GM11168 (cell line): Measurements from ENCODE around the gene DGKI.

Experiments
- in situ Hi-C: fragments of 300-500 bp; cut with MboI; formaldehyde crosslinking; loops from one replicate; pipeline ENCODE4 v1.12.0; 2022; ENCODE audit warnings: low sequenced_read_pairs; ENCODE audit not compliant: unreplicated experiment

The DGKI gene

DNA sequence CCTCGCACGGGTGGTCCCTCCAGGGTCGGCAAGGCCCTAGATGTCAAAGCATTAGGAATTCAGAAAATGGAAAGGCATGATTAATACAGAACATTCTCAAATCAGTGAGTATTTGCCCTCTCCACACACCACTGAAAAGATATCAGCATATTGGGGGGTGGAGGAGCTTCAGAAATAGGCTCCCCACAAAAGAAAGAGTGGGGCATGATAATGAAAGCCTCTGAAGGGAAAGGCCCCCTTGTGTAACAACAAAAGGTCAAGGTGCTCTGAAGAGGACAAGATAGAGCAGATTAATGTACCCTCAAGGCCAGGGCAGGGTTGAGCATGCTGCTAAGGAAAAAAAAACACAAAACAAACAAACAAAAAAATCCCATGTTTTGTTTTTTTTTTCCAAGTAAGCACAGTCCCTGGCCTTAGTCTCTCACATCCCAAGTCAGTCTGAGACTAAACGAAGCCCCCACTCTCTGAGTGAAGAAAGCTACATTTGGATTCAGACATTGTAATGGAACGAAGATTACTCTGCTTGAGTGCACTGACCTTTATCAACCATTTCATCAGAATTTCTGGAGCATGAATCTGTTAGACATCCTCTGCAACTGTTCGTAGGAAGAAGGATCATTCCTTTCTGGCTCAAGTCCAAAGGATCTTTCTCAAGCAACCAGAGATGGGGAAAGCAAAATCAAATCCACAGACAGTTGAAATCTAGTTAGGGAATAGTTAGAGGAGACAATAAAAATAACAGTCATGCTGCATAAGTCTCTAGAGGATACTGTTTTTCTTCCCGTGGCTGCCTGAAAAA is 27.4 kb upstream of the DGKI start:
- in situ Hi-C loops, result no loop called here

DNA sequence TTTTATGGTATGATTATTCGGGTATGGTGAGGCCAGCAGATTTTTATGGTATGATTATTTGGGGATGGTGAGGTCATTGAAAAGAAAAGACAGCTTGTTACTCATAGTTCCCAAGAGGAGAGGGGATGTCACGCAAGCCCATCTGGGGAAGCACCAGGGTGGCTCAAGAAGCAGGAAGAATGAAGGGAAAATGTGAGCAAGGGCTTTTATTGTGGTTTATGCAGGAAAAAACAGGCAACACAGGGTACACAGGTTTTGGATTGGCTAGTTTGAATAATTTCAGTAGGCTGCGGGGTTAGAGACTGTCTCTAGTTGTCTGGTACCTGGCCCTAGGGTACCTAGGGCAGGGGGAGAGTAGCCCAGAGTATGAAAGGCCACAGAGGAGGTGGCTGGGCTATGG is 26.8 kb upstream of the DGKI start:
- in situ Hi-C loops, result no loop called here

DNA sequence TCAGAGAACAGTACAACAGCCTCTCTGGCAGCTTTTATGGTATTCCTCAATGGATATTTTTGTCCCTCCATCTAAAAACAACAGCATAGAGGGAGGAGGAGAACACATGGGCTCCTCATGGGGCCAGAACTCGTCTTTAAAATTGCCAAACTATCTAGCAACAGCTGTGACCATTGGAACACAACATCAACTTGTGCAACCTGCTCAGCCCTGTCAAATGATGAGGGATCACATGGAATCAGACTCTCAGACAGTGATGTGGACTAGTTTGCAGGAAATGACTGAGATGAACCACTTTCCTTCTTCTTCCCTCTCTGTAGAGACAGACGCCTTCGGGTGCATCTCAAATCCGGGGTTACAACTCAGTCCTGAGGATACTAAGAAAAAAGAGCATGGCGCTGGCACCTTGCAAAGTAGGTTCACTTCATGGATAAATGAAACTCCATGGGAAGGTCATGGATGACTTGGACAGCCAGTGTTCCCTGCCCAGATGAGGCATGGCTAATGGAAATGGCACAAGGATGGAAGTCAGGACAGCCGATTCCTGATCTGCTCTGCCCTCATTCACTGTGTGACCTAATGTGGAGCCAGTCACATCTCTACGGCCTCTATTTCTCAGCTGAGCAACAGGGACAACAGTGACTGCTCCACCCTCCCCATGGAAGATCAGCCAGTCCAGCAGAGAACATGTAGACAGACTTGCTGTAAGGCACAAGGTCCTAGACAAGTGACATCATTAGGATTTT is 24.6 kb upstream of the DGKI start:
- in situ Hi-C loops, result no loop called here

DNA sequence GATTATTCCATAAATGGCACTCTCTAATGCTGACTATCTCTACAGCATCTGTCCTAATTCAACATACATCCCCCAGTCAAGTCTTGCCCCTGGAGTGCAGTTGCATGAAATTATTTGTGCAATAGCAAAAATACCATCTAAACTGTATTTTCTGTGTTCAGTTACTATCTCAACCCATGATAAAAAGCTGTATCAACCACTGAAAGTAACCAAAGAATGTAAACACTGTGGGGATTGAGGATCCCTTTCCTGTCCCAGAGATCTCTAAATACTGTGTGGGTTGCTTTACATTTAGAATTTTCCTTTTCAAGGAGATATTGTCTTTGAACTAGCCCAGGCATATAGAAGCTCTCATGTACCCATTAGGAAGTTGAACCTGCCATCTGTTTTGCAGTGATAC is 23.9 kb upstream of the DGKI start:
- in situ Hi-C loops, result no loop called here

DNA sequence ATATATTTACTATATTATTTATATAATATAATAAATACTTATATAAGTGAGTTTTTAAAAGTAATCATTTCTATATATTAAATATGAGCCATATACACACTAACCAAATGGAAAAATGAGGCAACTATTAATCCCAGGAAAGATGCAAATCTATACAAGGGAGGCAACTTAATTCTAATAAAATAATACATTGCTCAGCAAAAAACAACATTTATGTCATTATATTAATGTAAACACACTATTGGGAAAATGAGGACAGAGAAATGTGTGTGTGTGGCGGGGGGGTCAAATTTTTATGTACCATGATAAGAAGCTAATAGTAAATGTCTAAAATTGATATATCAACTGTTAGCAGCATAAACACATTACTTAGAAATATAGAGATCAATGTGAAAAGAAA is 23.3 kb upstream of the DGKI start:
- in situ Hi-C loops, result no loop called here

DNA sequence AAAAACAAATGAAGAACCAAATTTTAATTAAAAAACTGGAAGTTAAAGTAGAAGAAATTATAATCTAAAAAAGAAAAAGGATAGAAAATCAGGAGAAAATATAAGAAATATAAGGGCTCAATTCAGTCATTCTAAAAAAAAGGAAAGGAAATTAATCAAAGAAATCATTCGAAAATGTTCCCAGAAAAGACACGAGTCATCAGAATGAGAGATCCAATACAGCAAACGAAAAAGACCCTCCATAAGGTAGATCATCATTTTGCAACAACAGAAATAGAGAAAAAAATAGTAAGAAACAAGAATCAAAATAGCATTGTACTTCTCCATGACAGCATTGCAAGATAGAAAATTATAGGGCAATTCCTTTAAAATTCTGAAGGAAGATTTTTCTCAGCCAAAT is 22.5 kb upstream of the DGKI start:
- in situ Hi-C loops, result no loop called here

DNA sequence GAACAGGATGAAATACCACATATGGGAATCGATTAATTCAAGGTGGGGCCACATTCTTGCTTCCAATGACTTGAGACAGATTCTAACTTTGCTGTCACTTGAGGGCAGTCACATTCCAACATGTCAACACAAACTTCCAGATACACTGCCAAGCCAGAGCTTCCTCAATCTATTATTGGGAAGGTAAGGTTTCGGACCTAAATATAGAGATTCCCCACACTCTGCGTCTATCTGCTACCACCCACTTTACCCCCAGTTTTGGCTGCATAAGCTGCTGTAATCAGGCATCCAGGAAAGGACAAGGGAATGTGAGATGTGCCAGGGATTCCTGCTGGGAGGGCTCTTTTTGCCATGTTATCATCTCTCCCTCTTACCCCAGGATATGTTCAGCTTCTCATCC is 20.5 kb upstream of the DGKI start:
- in situ Hi-C loops, result no loop called here

DNA sequence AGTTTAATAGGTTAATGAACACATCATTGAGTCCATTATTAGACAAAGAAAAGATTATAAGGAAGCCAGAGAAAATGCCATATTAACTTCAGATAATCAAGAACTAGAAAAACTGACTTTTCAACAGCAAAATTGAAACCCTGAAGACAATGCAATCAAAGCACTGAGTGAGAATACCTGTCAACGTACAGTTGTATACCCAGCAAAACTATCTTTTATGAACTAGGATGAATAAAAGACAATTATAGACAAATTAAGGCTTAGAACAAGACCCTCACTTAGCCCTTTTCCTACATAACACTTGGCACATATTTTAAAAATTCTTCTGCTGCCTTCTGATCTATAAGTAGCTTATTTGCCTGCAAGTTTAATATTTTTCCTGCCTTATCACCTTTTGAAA is 19.0 kb upstream of the DGKI start:
- in situ Hi-C loops, result no loop called here

DNA sequence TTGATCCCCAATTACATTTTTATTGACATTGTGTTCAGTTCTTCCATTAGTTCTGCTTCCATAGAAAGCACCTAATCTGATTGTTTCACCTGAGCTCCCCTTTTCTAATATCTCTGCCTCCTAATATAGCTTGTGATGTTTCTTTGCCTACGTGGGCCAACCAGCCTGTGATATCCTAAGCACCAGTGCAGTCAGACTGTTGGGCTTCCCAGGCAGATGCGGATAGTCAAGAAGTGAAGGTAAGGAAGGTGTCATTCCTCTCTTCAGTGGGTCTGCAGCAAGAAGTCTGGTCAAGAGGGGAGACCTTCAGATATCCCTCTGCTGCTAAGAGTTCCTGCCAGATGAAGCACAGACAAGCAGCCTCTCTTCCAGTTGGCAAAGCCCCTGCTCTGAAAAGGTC is 16.2 kb upstream of the DGKI start:
- in situ Hi-C loops, result no loop called here

DNA sequence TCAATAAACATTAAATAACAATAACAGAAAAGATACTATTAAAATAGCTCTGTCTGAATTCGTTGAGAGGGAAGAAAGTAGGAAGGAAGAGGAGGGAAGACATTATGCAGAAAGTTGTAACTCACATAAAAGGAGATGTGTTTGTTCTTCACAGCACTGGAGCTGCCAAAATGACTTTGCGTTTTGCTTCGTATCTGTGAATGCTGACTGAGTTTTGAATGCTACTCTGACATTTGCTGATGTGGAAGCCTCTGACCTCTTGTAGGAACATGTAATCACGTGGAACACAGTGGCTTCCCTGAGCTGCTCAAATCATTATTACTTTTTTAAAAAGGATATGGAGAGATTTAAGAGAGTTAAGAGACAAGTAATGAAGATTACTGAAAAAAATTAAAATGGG is 15.6 kb upstream of the DGKI start:
- in situ Hi-C loops, result no loop called here

DNA sequence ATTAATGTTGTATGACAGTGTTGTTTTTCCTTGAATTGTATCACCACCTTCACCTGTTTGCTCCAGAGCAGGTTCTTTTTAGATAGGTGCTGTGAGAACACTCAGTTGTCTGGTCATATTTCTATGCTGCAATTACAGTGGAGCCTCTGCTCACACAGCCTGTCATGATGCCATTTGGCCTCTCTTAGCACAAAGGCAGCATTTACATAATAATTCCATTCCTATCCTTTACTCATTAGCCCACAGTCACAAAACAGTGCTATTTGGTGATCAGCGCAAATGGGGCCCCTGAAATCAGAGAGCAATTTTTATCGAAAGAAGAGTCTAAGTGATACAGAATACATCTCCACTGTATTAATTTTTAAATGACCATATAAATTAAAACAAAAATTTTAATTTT is 13.8 kb upstream of the DGKI start:
- in situ Hi-C loops, result no loop called here

DNA sequence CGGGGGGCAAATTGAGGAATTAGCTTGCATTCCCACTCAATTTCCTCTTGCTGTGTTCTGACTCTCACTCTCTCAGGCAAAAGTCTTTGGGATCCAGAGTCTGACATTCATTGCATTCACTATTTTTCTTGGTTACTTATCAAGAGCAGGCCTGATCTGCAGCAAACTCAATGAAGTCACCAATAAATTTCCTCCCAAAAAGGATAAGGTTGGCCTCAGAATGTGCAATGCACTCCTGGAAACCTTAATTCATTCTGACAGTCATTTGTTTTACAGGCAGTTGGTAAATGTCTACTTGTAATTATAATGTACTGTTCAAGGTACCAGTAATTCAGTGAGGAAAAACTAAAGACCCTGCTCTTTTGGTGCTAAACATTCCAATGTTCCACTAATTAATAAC is 6.3 kb upstream of the DGKI start:
- in situ Hi-C loops, result no loop called here

DNA sequence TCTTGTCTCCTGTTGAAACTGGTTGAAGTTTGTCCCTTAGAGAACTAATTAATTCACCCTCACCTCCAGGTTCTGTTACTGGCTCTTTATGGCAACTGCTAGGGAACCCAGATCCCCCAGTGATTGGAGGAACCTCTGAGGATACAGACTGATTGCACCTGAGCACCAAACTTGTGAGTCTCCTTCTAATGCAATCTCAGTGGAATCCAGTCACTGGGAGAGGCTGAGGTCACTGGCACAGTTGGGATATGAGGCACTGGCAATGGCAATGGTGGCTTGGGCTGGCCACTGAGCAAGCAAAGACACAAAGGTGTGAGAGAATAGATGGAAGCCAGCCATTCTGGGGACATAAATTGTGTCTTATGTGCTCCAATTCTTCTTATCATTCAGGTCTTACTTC is 5.3 kb upstream of the DGKI start:
- in situ Hi-C loops, result no loop called here

DNA sequence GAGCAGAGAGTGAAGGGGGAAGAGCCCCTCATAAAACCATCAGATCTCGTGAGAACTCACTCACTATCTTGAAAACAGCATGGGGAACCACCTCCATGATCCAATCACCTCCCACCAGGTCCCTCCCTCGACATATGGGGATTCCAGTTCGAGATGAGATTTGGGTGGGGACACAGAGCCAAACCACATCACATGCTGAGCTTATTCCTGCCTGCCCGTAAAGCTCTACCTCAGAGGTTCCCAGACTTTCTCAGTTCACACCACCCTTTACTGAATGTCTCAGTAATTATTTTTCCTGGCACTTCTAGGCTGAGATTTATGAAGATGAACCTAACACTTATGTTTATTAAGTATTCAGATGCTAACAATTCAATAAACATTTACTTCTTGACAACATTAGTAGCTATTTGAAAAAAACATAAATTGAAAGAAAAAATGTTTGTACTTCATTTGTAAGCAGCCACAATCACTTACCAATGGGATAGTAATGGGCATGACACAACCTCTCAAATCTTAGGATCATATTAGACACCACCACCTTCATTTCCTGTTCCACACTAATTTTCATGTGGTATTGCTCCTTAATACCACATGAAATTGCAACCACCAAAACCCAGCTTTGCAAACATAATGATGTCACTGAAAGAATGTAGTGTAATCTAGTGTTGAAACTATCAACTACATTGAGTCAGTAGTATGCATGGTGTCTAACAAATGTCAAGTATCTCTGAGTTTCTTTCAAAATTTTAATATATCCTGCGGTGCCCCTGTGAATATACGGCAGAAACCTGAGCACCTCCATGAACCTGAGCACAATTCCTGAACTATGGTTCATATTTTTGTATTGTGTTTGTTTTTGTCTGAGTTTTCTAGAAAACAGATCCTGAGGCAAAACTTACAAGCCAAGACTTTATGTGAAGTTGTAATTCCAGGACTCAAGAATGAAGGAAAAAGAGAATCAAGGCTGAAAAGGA is 4.5 kb upstream of the DGKI start:
- in situ Hi-C loops, result no loop called here

DNA sequence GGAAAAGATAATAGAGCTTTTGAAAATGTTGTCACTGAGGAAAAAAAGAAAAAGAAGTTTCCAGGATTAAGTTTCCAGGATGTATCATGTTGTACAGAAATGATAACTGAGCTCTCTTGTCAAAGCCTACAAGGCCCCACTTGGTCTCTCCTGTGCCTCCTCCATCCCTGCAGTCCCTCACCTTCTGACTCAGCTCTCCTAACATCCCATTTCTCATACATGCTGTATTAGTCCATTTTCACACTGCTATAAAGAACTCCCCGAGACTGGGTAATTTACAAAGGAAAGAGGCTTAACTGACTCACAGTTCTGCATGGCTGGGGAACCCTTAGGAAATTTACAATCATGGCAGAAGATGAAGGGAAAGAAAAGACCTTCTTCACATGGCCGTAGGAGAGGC is 3.8 kb upstream of the DGKI start:
- in situ Hi-C loops, result no loop called here

DNA sequence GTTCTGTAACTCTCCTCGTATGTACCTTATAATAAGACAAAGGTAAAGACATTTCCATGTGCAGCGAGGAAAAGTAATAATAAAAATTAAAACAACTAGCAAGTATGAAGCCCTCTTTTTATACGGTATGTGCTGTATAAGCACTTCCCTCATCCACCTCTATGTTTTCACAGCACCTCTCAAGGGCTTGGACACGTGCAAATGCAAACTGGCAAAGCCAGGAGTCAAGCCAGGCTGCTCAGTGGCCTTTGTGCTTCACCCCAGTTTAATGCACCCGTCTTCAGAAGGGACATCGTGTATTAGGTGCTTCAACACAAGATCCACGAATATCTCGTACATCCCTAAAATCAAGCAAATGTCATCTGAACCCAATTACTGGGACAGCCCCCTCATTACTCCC is 1.3 kb upstream of the DGKI start:
- in situ Hi-C loops, result no loop called here

DNA sequence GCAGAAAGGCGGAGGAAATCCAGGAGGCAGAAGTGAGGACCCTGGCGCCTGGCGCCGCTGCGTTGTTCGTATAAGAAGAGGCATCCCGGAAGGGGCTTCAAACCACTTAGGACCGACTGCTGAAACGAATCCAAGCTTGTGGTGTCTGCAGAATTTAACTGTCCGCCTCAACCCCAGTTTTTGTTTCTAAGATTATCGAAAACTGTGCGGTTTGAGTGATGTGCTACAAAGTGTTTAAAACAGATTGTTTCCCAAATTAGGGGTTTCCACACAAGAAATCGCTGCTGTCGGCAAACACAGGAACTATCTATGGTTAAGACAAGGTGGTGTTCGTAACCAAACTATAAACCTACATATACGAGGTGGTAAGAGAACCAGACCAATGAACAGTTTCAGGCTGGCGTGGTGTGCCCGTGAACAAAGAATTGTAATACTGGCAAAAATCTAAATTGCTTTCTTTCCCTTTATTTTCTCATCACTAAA is 835 bp upstream of the DGKI start:
- in situ Hi-C loops, result no loop called here

DNA sequence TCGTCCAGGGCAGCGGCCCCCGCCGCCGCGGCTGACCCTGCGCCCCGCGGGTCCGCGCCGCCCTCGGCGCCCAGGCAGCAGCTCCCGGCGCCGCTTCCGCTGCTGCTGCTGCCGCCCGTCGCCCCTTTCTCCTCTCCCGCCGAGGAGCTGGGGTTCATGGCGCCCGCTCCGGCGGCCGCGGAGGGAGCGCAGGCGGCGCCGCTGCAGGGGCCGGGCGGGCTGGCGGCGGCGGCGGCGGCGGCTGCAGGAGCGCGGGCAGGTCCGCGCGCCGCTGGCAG is 286 bp downstream of the DGKI start:
- in situ Hi-C loops, result no loop called here

DNA sequence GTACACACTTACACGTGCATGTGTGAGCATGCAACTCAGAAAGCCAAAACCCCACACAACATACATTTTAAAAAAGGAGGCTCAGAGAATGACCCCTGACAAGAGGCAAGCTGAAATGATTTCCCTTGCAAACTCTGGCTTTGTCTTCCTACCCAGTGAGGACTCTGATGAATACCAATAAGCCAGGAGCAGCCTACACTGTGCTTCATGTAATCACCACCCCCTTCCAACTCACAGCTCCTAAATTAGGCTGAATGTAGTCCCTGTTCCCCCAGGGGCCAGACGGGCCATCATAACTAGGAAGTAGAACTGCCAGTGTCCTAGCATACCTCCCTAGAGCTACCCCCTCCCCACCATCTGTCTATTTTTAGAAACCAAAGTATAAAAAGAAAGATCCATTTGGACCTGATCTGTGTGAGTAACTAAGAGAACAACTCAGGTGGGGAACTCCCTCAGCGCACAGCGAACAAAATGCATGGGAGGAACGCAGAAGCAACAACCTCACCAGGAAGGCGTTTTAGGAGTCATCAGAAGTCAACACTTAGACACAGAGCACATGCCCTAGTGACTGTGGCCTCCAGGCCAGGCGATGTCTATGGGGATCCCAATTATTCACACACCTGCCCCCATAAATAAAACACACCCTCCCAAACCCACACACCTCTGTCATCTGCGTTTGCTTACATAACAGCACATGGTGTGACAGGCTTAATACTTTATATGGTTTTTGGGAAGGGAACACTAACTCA is 1.9 kb downstream of the DGKI start:
- in situ Hi-C loops, result no loop called here
